GM19240 (cell line): Measurements from ENCODE around the gene THSD4.
"Not testable (repeated sequence)": the region's sequence is repeated elsewhere in the genome, so short reads cannot be mapped to it uniquely, and the experiment has no call there.

Experiments
- DNase-seq: peaks from one replicate; pipeline ENCODE4 v3.0.0; 2011; ENCODE audit warnings: low spot score; ENCODE audit not compliant: insufficient read length

The THSD4 gene

DNA sequence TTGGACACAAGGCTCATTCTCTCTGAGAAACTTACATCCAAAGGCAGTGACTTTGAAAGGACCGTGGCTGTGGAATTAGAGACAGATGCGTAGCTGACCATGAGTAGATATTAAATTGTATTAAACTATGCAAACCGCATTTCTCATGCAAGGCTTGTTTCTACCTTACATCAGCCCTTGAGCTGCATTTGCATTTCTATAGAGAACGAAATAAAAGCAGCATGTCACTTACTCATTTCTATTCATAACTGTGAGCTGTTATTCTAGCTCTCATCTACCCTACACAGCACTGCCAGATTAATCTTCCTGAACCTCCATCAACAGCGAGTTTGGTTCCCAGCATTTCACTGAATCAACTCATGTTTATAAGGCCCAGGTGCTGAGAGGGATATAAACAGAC lies 72.3 kb downstream of the THSD4 start:
- no peak for DNase-seq

DNA sequence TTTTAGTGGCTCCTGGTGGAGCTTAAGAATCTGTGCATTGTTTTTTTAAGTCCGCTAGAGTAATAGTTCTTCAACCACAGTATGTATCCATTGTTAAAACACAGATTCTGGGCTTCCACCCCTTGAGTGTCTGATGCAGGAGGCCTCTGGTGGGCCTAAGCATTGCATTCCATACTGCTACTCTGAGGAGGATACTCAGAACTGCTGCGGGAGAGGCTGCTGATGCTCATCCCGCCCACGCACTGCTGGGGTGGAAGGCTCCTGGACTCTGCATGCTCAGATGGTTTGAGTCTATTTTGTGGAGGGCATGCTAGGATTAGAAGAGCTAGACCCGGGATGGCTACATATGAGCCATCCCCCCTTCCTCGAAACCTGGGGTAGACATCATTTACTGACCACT lies 74.4 kb downstream of the THSD4 start:
- no peak for DNase-seq

DNA sequence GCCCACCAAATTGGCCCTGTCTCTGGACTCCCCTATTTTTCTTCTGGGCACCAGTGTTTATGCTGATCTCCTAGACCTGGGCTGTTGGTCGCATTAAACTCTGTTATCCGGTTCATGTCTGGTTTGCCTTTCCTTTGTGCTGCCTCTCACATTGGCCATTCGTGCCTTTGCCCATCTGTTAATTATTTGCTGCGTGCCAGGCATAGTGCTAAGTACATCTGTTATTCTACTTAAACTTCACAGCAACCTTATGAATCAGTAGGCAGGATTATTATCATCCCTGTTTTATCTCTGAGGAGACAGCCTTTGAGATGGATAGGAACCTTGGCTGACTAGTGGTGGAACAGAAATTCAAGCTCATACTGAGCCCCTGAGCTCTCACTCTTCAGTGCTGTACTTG lies 76.0 kb downstream of the THSD4 start:
- DNase-seq: no peak

DNA sequence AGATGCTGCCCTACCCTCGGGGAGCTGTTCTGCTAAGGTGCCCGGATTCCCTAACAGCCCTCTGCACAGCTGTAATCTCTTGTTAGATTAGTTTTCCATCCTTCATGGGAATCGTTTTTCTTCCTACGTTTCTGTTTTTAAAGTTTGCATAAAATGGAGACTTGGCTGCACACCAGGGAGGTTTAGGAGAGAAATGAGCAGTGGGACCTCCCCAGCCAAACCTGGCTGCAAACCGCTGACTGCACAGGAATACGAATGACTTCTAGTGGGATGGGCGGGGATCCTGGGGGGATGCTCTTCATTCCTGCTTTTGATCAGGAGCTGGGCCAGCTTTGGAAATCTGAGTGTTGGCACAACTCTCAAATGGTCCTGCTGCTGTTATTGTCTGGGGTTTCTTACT lies 77.5 kb downstream of the THSD4 start:
- DNase-seq: no peak

DNA sequence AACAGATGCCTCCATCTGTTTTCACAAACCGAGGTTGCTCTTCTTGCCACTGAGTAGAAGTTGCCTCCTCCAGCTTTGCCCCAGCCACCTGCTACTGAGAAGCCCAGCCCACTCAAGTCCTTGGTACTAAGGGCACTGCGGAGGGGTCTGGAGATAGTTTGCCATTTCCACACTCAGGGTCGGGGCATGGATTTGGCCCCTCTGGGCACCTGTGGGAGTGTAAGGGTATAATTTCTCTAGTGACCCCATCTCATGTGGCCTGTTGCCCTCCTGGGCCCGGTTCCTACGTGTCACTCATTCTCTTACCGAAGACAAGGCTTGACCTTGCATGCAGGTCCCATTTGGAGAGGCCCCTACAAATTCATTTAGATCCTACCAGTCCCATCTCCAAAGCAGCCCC lies 79.0 kb downstream of the THSD4 start:
- no peak for DNase-seq

DNA sequence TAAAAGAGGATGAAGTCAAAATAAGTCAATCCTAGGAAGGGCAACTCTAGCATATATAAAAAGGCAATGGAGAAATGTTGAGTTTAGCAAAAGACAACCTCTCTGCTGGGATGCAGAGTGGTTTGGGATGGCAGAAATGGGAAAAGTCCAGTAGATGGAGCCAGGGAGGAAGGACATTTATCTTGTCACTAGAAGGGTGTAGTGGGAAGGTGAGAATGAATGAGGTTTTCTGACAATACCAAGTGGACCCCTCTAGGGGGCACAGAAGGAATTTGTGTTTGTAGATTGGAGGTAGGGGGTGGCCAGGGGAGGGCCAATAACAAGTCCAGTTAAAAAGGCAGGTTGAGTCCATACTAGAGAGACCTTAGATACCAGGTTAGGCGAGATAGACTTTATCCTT lies 80.0 kb downstream of the THSD4 start:
- no peak for DNase-seq

DNA sequence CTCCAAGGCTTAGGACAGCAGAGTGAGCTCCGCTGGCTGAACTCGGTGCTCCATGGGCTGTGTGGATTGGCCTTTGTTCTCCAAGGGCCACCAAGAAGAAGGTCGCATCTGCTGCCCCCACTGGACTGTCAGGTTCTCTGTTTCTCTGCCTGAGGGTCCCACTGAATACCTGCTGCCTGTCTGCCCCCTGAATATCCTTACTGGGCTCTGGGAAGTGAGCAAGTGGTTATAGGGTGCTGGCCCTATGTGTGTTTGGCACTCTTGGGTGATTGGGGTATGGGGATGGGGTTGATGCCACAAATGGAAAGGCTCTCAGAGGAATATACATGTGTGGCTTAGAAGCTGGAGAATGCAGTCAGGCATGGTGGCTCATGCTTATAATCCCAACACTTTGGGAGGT lies 82.3 kb downstream of the THSD4 start:
- DNase-seq: no peak

DNA sequence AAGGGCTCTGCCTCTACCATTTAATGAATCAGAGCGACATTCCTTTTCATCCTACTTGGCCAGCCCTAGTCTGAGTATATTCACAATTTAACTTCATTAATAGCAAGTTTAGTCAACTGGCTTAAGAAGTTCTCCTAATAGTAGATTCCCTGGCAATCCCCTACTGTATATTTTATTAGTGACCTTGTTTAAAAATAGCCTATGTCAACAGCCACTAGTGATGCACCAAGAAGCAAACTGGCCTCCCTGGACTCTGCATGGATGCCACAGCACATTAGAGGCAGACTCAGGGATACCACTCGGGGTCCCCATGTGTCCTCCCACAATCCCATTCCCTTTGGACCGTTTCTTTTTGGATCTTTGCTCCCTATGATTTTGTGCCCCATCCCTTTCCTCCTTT lies 83.6 kb downstream of the THSD4 start:
- no peak for DNase-seq

DNA sequence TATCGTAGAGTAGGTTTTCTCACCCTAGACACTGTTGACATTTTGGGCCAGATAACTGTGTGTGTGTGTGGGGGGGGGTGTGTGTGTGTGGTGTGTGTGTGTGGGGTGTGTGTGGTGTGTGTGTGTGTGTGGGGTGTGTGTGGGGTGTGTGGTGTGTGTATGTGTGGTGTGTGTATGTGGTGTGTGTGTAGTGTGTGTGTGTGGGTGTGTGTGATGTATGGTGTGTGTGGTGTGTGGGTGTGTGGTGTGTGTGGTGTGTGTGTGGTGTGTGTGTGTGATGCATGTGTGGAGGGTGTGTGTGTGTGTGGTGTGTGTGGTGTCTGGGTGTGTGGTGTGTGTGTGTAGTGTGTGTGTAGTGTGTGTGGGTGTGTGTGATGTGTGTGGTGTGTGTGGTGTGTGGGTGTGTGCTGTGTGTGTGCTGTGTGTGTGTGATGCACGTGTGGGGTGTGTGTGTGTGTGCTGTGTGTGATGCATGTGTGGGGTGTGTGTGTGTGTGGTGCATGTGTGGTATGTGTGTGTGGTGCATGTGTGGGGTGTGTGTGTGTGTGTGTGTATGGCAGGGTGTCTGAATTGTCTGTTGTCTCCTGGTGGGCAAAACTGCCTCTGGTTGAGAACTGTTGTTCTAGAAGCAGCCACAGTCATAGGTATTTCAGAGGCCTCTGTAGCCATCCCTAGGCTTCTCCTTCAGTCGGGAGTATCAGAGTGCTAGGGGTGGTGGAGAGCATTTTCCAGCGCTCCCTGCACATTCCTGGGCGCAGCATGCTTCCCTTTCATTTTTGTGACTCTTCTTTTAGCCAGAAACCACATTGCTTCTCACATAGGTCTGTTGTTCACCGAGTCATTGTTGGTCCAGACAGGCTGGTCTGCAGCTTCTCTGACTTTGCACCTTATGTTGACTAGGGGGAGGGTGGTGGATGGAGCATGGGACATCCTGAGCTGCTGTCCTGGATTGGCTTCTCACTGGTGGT lies 84.4 kb downstream of the THSD4 start:
- no peak for DNase-seq

DNA sequence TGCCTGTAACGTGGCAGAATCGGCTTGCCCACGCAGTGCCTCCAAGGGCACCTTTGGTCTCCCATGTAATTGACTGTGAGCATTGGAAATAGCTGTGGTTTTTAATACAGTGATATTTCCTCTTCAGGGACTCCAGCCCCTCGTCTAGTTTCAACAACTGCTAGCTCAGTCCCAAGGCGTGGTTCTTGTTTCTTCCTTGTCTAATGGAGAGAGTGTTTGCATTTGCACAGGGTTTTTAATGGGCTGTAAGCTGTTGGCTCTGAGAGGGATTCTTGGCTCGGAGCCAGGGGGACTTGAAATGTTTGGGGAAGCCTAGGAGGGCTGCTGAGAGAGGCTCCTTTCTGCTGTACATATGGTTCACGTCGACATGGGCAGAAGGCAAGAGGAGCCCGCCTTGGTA lies 86.2 kb downstream of the THSD4 start:
- no peak for DNase-seq

DNA sequence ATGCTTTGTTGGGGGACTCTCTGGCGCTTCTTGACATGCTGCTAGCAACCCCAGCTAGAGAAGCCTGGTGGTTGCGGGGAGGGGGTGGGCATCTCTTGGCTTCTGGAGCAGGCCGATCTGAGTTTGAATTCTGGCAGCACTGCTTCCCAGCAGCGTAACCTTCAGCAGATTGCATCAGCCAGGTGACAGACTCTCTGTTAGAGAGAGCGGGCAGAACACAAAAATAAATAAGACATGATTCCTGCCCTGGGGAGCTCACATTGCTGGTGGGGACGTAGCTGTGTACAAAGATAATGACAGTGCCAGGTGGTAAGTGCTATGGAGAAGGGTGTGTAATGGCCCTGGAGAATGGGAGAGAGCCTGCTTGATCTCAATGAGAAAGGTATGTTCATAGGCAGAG lies 87.4 kb downstream of the THSD4 start:
- DNase-seq: no peak

DNA sequence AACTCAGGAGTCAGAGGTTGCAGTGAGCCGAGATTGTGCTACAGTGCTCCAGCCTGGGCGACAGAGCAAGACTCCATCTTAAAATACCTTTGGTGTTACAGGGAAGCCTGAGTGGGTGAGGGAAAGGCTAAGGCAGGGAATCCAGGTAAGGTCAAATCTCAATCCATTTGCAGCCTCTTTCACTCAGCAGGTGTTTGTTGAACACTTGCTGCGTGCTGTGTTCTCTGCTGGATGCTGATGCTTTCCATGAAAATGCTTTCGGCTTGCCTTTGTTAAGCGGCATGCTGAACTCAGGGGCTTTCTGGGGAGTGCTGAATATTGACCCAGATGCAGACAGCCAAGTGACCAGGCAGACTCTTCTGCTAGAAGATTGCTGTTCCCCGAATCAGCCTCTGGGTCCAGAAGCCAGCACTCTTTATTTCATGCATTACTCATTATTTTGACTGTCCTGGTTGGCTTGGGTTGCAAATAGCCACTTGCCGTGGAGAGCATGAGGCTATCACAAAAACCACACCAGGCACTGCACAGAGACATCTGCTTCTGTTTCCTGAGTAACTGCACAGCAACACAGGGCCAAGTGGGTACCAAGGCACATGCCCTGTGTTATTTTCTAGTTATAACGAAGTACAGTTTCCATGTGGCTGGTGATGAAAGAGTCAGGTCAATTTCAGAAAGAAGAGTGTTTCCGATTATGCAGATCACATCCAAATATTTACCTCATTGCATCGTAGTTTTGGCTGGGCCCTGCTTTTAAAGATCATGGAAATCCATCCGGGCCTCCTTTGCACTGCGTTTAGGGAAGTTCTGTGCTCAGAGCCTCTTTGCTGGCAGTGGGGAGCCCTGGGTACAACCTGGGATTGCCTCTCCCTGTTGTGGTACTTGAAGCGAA lies 88.6 kb downstream of the THSD4 start:
- DNase-seq: no peak

DNA sequence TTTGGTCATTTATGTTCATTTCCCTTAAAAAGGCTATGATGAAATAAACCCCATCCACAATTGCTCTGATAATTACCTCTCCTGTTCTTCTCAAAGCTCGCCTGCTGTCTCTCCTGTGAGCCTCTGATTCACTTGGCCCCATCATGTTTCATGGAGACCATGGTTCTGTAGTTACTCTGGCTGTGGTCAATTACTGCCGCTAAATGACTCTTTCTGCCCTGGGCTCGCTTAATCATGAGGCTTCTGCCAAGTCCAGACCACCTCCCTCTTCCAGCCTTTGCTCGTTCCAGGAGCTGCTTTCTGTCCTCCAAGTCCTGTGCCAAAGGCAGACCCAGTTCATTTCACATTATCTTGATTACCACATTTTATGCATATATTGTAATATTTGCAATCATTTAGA lies 91.9 kb downstream of the THSD4 start:
- no peak for DNase-seq

DNA sequence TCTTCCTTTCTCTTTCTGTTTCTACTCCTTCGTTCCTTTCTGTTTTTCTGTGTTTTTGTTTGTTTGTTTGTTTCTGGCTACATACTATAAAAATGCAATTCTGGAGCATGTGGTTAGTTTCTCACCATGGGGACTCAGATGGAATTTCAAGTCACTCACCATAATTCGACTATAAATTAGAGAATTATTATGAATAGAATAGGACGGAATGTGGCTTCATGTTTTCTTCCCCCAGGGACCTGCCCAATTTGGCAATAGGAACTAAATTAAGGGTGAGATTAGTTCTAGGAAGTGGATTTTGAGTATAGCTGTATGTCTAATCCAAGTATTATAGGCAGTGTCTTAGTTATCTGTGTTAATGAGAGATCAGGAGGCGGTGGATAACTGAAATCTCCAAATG lies 96.9 kb downstream of the THSD4 start:
- DNase-seq: no peak

DNA sequence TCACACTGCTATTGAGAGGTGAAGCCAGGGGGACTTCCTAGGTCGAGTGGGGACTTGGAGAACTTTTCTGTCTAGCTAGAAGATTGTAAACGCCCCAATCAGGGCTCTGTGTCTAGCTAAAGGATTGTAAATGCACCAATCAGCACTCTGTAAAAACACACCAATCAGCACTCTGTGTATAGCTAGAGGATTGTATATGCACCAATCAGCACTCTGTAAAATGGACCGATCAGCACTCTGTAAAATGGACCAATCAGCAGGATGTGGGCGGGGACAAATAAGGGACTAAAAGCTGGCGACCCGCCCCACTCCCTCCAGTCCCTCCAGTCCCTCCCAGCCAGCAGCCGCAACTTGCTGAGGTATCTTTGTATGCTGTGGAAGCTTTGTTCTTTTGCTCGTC lies 98.7 kb downstream of the THSD4 start:
- not testable (repeated sequence) for DNase-seq

DNA sequence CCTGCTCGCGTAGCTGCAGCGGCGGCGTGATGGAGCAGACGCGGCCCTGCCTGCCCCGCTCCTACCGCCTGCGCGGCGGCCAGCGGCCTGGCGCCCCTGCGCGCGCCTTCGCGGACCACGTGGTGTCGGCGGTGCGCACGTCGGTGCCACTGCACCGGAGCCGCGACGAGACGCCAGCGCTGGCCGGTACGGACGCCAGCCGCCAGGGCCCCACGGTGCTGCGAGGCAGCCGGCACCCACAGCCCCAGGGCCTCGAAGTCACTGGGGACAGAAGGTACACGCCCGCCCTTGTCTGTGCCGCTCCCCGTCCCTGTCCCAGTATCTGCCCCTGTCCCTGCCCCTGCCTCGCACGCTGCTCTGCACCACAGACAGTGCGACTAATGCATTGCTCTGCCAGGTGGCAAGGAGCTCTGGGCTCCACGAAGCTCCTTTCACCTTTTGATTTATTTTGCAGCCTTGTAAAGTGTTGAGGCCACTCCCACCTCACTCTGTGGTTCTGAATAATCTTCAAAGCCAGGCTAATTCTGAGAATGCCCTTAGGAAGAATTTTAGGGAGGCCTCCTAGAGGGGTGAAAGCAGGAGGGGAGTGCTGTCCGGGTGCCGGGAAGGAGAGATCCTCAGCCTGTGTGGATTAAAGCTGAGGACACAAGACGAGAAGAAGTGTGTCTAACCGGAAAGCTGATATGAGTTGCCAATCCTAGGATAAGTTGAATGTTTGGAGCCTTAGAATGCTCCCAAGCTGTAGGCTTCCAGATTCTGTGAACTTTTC lies 100.0 kb downstream of the THSD4 start:
- DNase-seq: no peak

DNA sequence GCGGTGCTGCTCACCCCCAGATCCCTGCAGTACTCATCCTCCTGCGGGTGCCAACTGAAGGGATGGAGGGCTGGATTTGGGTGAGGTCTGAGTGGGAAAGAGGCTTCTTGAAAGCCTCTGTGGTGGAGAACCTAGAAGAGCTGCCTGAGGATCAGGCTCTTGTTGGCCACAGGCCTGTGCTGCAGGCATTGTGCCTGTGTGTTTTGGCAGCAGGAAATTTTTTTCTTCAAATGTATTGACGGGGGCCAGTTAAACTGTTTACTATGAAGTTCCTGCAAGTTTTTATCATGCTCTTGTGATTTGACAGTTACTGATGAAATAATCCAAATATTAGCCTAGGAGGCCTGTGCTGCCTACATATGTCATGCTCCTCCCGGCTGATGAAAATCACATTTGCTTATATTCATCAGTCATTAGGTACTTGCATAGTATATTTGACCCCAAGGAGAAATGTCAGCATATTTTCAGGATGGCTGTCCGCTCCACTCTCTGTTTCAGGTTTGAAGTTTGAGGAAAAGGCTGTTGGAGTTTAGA lies 103.1 kb downstream of the THSD4 start:
- no peak for DNase-seq

DNA sequence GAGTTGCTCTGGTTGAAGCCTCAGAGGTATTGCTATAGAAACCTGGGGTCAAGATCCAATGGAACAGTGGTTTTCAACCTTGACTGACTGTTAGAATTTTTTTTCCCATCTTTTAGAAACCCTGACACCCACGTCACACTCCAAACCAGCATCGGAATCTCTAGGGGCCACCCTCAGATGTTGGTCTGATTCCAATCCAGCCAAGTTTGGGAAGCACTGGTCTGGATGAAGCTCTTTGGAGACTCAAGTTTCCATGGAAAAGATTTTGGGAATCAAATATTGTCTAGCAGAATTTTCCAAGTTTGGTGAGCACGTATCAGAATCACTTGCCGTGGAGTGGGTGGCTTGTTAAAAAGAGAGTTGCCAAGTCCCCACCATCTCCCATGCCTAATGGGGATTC lies 103.8 kb downstream of the THSD4 start:
- no peak for DNase-seq

DNA sequence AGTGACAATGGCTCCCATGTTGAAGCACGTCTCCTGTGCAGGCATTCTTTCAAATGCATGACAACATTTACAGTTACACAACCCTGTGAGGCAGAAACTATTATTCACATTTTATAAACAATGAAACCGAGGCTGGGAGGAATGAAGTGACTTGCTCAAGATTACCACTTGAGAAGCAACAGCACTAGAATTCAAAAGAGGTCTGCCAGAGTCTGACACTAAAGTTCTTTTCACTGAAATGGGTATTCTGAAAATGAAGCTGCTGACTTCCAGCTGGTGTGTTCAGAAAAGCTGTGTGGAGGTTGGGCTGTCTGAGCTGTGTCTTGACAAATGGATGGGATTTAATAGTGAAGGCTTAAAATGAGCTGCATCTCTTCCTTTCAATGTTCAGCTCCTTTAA lies 104.4 kb downstream of the THSD4 start:
- no peak for DNase-seq

DNA sequence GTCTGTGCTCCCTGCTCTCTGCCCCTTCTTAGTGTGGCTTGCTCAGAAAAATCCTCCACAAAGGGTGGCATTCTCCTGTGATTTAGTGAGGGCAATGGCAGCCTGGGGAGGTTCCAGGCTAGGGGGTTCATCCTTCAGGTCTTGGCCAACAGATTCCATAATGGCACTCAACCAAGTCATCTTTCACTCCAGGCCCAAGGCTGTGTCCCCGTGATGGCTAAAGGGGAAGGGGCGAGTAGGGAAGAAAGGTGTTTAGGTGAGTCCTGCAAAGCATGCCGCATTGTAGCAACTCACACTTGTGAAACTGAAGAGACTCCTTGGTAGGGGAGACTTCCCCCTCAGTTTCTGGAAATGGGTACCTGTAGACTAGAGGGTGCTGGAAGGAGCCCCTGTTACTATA lies 105.6 kb downstream of the THSD4 start:
- DNase-seq: no peak

DNA sequence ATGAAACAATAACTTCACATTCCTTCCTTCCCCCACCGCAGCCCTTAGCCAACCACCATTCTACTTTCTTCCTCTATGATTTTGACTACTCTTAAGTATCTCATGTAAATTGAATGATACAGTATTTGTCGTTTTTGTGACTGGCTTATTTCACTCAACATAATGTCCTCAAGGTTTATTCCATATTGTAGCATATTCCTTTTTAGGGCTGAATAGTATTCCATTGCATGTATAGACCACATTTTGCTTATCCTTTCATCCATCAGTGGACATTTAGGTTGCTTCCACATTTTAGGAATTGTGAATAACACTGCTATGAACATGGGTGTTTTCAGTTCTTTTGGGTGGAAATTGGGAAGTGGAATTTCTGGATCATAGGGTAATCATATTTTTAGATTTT lies 106.1 kb downstream of the THSD4 start:
- DNase-seq: no peak
